ENCODE results near the gene GCSH. TPM values are rescaled to one million over a fixed set of nuclear protein-coding genes. Genes with fewer than 3 reads are reported as not detected.
A peak's percentile ranks its signal among the peaks of the same experiment; 100 is the strongest.

GCSH gene
- total and polyA plus RNA-seq, 2 of the 13 experiments (the other 11 are each of a cell fraction or from before 2014, with no cell fraction given): 35.9 to 103 TPM

GRCh38 chr16:81035398-81035974, 60.7 kb downstream of the GCSH start, which contains the start of gene ATMIN (continued):
- TF ChIP-seq AGO2 (optimal IDR thresholded peaks at IDR 0.05; ENCODE audit: low read depth, low read length) (no peak), ZNF777 (CRISPR knock-in tag; IDR thresholded peaks at IDR 0.05) (no peak), ZNF484 (CRISPR knock-in tag; IDR thresholded peaks at IDR 0.05; ENCODE audit: borderline replicate concordance, low read depth) (no peak), ONECUT2 (CRISPR knock-in tag; IDR thresholded peaks at IDR 0.05) (peak; percentile 97), MEF2D (CRISPR knock-in tag; IDR thresholded peaks at IDR 0.05) (no peak), ZNF570 (CRISPR knock-in tag; IDR thresholded peaks at IDR 0.05; ENCODE audit: borderline replicate concordance) (no peak), BRF2 (CRISPR knock-in tag; IDR thresholded peaks at IDR 0.05) (no peak), CBX1 (IDR thresholded peaks at IDR 0.05; ENCODE audit: low read depth) (no peak), KLF11 (CRISPR knock-in tag; IDR thresholded peaks at IDR 0.05) (no peak), SIN3B (IDR thresholded peaks at IDR 0.05; ENCODE audit: low read length) (0 out of 2 replicates have a peak, but pooled peaks have one; percentile 45), CENPT (CRISPR knock-in tag; IDR thresholded peaks at IDR 0.05; ENCODE audit: low read depth) (no peak), ZNF629 (CRISPR knock-in tag; conservative IDR thresholded peaks at IDR 0.05) (no peak), FOSL2 (CRISPR knock-in tag; IDR thresholded peaks at IDR 0.05) (no peak), ZSCAN25 (CRISPR knock-in tag; IDR thresholded peaks at IDR 0.05) (no peak), RAD21 (CRISPR knock-in tag; IDR thresholded peaks at IDR 0.05) (peak; percentile 96), ZNF792 (CRISPR knock-in tag; IDR thresholded peaks at IDR 0.05) (no peak), NR0B2 (CRISPR knock-in tag; IDR thresholded peaks at IDR 0.05) (no peak), ETV6 (CRISPR knock-in tag; conservative IDR thresholded peaks at IDR 0.05) (no peak), ZNF143 (CRISPR knock-in tag; IDR thresholded peaks at IDR 0.05) (no peak), ZNF280D (CRISPR knock-in tag; IDR thresholded peaks at IDR 0.05) (no peak), U2AF2 (IDR thresholded peaks at IDR 0.05; ENCODE audit: low read depth, low read length) (no peak), TBP (CRISPR knock-in tag; IDR thresholded peaks at IDR 0.05) (no peak), MAZ (IDR thresholded peaks at IDR 0.05; ENCODE audit: borderline replicate concordance, low read depth, low read length) (peak; percentile 77; the same call in 1 of the 2 replicates), MAZ (CRISPR knock-in tag; IDR thresholded peaks at IDR 0.05; ENCODE audit: low read depth) (no peak; the same call in 1 of the 2 replicates), ZNF530 (CRISPR knock-in tag; IDR thresholded peaks at IDR 0.05; ENCODE audit: low read depth) (no peak), AKAP8 (CRISPR knock-in tag; IDR thresholded peaks at IDR 0.05) (no peak), ZBTB2 (CRISPR knock-in tag; IDR thresholded peaks at IDR 0.05; ENCODE audit: low read depth) (no peak), TEAD3 (CRISPR knock-in tag; optimal IDR thresholded peaks at IDR 0.05; ENCODE audit: borderline replicate concordance) (peak; percentile 52)
